ENCODE results near the gene EIF2B4.

GRCh38 chr2:27323596-27324285, 46.4 kb downstream of the EIF2B4 start:
- TF ChIP-seq, protein P1, sequence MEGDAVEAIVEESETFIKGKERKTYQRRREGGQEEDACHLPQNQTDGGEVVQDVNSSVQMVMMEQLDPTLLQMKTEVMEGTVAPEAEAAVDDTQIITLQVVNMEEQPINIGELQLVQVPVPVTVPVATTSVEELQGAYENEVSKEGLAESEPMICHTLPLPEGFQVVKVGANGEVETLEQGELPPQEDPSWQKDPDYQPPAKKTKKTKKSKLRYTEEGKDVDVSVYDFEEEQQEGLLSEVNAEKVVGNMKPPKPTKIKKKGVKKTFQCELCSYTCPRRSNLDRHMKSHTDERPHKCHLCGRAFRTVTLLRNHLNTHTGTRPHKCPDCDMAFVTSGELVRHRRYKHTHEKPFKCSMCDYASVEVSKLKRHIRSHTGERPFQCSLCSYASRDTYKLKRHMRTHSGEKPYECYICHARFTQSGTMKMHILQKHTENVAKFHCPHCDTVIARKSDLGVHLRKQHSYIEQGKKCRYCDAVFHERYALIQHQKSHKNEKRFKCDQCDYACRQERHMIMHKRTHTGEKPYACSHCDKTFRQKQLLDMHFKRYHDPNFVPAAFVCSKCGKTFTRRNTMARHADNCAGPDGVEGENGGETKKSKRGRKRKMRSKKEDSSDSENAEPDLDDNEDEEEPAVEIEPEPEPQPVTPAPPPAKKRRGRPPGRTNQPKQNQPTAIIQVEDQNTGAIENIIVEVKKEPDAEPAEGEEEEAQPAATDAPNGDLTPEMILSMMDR (IDR thresholded peaks at IDR 0.05): no peak
- TF ChIP-seq POLR2A (IDR thresholded peaks at IDR 0.05): no peak

Data from gastroesophageal sphincter (tissue), 3 donors.